HCT116 (cell line): ENCODE results near the gene GRK1. TPM values are rescaled to one million over a fixed set of nuclear protein-coding genes. Genes with fewer than 3 reads are reported as not detected.

Experiments
- ATAC-seq: fragments of 200-7000 bp; cut with Tn5 transposase; 2 replicates; pipeline ENCODE4 v1.9.1; 2020; ENCODE audit warnings: mild to moderate bottlenecking, moderate library complexity
- BruUV-seq: library from RNA; stranded (reverse); fragments of 400-500 nt; replicated peaks from 2 replicates; lab custom pipeline; 2021; lab: Mats Ljungman, UMichigan
- CTCF ChIA-PET: fragments of 300-600 bp; sonication (Branson Sonifier 250); formaldehyde crosslinking; loops from one replicate; lab custom pipeline; 2021; ENCODE audit warnings: antibody characterized with exemption; lab: Charles Lee
- POLR2A ChIA-PET: fragments of 300-600, 350-600 bp; sonication (Branson Sonifier 250); formaldehyde crosslinking; loops from one replicate; lab custom pipeline; 2021; ENCODE audit warnings: antibody characterized with exemption; lab: Charles Lee
- RAD21 ChIA-PET, 2 experiments: fragments of 300-600 bp; sonication (Branson Sonifier 250); formaldehyde crosslinking; loops; one replicate each; lab custom pipeline; 2023; ENCODE audit warnings: low total read pairs in 2 of 2; ENCODE audit not compliant: uncharacterized antibody in 2 of 2, unreplicated experiment in 2 of 2, low non-redundant PET in 1 of 2; lab: Charles Lee
- DNase-seq: peaks from one replicate; pipeline ENCODE4 v3.0.0-alpha.2; 2010; ENCODE audit warnings: low read depth, low spot score
- H2AFZ ChIP-seq: fragments of 200-600 bp; shearing (Covaris generic), sonication (generic); 2 replicates; pipeline ENCODE4 v1.6.1; 2017; ENCODE audit warnings: low read depth, mixed run types, mixed read lengths, antibody characterized with exemption, low read length; ENCODE audit not compliant: poor library complexity, severe bottlenecking
- H3K27ac ChIP-seq: 2 replicates; pipeline ENCODE4 v1.5.1; 2012; ENCODE audit warnings: low read depth, low read length
- H3K27me3 ChIP-seq: fragments of 200-600 bp; sonication (generic); 2 replicates; pipeline ENCODE4 v1.6.1; 2016; ENCODE audit warnings: mixed run types, low read length, mixed read lengths; ENCODE audit not compliant: insufficient read depth
- H3K36me3 ChIP-seq, 2 experiments: fragments of 200-500 bp in 1 of 2; fragments of 200-600 bp in 1 of 2; sonication (Bioruptor generic) in 1 of 2; sonication (generic) in 1 of 2; 2 replicates each; pipeline versions ENCODE4 v1.5.1 to v1.6.1; 2014 to 2016; ENCODE audit warnings: low read length in 2 of 2, inconsistent platforms in 1 of 2, mixed read lengths in 1 of 2, mixed run types in 1 of 2; ENCODE audit not compliant: insufficient read depth in 2 of 2, control insufficient read depth in 1 of 2
- H3K4me1 ChIP-seq, 2 experiments: fragments of 200-600 bp in 1 of 2; sonication (generic) in 1 of 2; 2 replicates each; pipeline versions ENCODE4 v1.5.1 to v1.6.1; 2012 to 2017; ENCODE audit warnings: low read length in 2 of 2, inconsistent platforms in 1 of 2, mild to moderate bottlenecking in 1 of 2, mixed read lengths in 1 of 2, mixed run types in 1 of 2, moderate library complexity in 1 of 2; ENCODE audit not compliant: insufficient read depth in 2 of 2, control insufficient read depth in 1 of 2
- H3K4me2 ChIP-seq: fragments of 200-600 bp; sonication (generic); 2 replicates; pipeline ENCODE4 v1.6.1; 2017; ENCODE audit warnings: mixed run types, low read length, mixed read lengths
- H3K4me3 ChIP-seq, 2 experiments: fragments of 200-600 bp in 1 of 2; sonication (generic) in 1 of 2; replicated peaks in 1 of 2; 2 replicates each; pipeline ENCODE4 v1.5.1; 2011 to 2016; ENCODE audit warnings: low read length in 2 of 2, control low read depth in 1 of 2, low read depth in 1 of 2, mild to moderate bottlenecking in 1 of 2, mixed read lengths in 1 of 2, mixed run types in 1 of 2
- H3K79me2 ChIP-seq: fragments of 200-600 bp; sonication (generic); 2 replicates; pipeline ENCODE4 v1.6.1; 2017; ENCODE audit warnings: mild to moderate bottlenecking, mixed run types, low read length, moderate library complexity, mixed read lengths; ENCODE audit not compliant: insufficient read depth
- H3K9ac ChIP-seq: fragments of 200-600 bp; sonication (generic); 2 replicates; pipeline ENCODE4 v1.6.1; 2016; ENCODE audit warnings: low read length, mixed read lengths
- H3K9me2 ChIP-seq: fragments of 200-600 bp; sonication (generic), shearing (Covaris generic); 2 replicates; pipeline ENCODE4 v1.6.1; 2017; ENCODE audit warnings: mixed run types, mild to moderate bottlenecking, moderate library complexity; ENCODE audit not compliant: insufficient read depth
- H3K9me3 ChIP-seq, 2 experiments: fragments of 200-500 bp in 1 of 2; fragments of 200-600 bp in 1 of 2; sonication (Bioruptor generic) in 1 of 2; sonication (generic) in 1 of 2; 2 replicates each; pipeline ENCODE4 v1.6.1; 2014 to 2017; ENCODE audit warnings: low read length in 2 of 2, mixed read lengths in 2 of 2, inconsistent platforms in 1 of 2, low read depth in 1 of 2, mild to moderate bottlenecking in 1 of 2, mixed run types in 1 of 2, moderate library complexity in 1 of 2; ENCODE audit not compliant: control insufficient read depth in 1 of 2, insufficient read depth in 1 of 2
- H4K20me1 ChIP-seq: fragments of 200-600 bp; sonication (generic), shearing (Covaris generic); 2 replicates; pipeline ENCODE4 v1.6.1; 2017; ENCODE audit warnings: mixed run types, mild to moderate bottlenecking, moderate library complexity; ENCODE audit not compliant: insufficient read depth
- CBX3 ChIP-seq: IDR thresholded peaks from 2 replicates; pipeline ENCODE4 v1.6.1; 2012; ENCODE audit warnings: low read depth
- ELF1 ChIP-seq: IDR thresholded peaks from 2 replicates; pipeline ENCODE4 v1.6.1; 2012; ENCODE audit warnings: low read depth, borderline replicate concordance
- EZH2 ChIP-seq: fragments of 200-600 bp; sonication (generic); IDR thresholded peaks from 2 replicates; pipeline ENCODE4 v1.6.1; 2017; ENCODE audit warnings: antibody characterized with exemption, mixed run types
- EZH2phosphoT487 ChIP-seq: fragments of 200-600 bp; IDR thresholded peaks from 2 replicates; pipeline ENCODE4 v1.6.1; 2018; ENCODE audit warnings: antibody characterized with exemption, borderline replicate concordance
- FOSL1 ChIP-seq: IDR thresholded peaks from 2 replicates; pipeline ENCODE4 v1.6.1; 2012; ENCODE audit warnings: low read depth
- JUND ChIP-seq: IDR thresholded peaks from 2 replicates; pipeline ENCODE4 v1.6.1; 2012
- MAX ChIP-seq: IDR thresholded peaks from 2 replicates; pipeline ENCODE4 v1.6.1; 2012
- POLR2AphosphoS5 ChIP-seq: IDR thresholded peaks from 2 replicates; pipeline ENCODE4 v1.6.1; 2011; ENCODE audit warnings: mild to moderate bottlenecking, low read depth, low read length, moderate library complexity
- RAD21 ChIP-seq: IDR thresholded peaks from 2 replicates; pipeline ENCODE4 v1.6.1; 2012; ENCODE audit warnings: low read depth, mild to moderate bottlenecking
- SIN3A ChIP-seq: IDR thresholded peaks from 2 replicates; pipeline ENCODE4 v1.6.1; 2012; ENCODE audit warnings: low read depth
- SP1 ChIP-seq: IDR thresholded peaks from 2 replicates; pipeline ENCODE4 v1.6.1; 2012; ENCODE audit warnings: low read depth
- ZBTB33 ChIP-seq: IDR thresholded peaks from 2 replicates; pipeline ENCODE4 v1.6.1; 2011; ENCODE audit warnings: mild to moderate bottlenecking, low read length, moderate library complexity; ENCODE audit not compliant: insufficient replicate concordance; ENCODE audit errors: extremely low read depth
- ZFX ChIP-seq: fragments of 450-650 bp; IDR thresholded peaks from 2 replicates; pipeline ENCODE4 v1.6.1; 2017
- intact Hi-C: fragments of 100-400 bp; cut with micrococcal nuclease; formaldehyde crosslinking; loops from 2 replicates; pipeline ENCODE4 v1.10.0; 2022
- total RNA-seq: library from RNA; stranded (reverse); gene quantifications from one replicate; pipeline ENCODE4 v1.2.1, GENCODE V29; 2021; ENCODE audit not compliant: unreplicated experiment
- TF ChIP-seq, protein P1 (sequence below): IDR thresholded peaks from 2 replicates; pipeline ENCODE4 v1.6.1; 2012; ENCODE audit warnings: low read depth

GRK1 gene
- total RNA-seq, 1 experiment from 2014 or later: not detected

DNA sequence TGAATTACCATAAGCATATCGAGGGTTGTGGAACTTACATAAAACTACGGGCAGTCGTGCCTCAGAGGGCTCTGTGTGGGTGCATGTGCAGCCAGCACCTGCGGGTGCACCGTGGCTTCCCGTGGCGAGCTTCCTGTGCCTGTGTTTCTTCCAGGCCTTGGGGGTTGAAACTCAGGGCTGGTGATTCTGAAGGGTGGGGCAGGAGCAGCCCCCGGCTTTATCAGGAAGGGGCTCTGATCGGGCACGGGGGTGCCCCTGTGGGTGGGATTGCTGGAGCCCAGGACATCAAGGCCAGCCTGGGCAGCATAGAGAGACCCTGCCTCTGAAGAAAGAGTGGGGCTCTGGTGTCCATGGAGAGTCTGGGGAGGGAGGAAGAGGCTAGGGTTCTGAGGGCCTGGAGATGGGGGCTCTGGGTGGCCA lies 20.1 kb upstream of the GRK1 start:
- ChIA-PET RAD21 (no interaction called here), CTCF (no interaction called here), POLR2A (no interaction called here)

DNA sequence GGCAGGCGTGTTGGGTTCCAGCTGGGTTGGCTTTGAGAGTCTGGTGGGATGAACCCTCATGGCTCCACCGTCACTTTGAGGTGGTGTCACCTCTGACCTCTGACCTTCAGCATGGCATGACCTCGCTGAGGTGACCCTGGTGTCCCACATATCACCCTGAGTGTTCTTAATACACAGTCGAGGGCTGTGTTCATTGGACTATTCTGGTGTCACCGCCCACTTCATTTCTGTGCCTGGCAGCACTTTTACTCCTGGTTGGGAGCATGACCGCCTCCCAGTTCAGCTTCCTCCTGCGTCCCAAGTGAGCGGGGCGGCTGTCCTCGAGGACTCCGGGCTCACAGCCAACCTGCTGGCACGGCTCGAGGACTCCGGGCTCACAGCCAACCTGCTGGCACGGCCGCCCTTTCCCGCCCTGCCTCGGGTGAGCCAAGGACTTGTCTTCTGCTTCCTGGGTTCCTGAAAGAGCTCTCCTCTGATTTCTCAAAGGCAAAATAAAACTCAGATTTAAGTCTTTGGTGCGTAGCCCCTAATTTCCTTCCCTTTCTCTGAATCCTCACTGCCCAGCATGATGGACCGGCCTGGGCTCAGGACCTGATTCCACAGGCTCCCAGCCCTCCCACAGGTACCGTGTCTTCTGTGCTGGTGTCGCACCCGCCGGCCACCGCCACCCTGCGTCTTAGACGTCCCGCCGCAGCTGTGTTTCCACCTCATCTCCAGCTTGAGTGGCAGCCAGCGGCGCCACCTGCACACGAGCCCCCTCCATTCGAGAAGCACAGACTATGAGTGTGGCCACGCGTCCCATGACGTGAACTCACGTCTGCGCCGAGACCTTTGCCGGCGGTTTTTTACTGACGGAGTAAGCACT lies 19.4 kb upstream of the GRK1 start:
- H3K9me2 ChIP-seq: no peaks in the 10 kb centered on the region
- no peaks in the 10 kb centered on the region for H4K20me1 ChIP-seq
- peak; percentile 71 for ATAC-seq
- no peak overlapping the region for H3K4me3 ChIP-seq
- no peaks in the 10 kb centered on the region for H3K9me3 ChIP-seq
- peaks cover 9 to 11% of the 10 kb centered on the region in 2 experiments; a peak in 3 of 4 replicates for H3K4me1 ChIP-seq
- TF ChIP-seq CBX3 (peak; percentile 77), ZBTB33 (no peak), EZH2phosphoT487 (no peak), JUND (no peak), SP1 (peak; percentile 43; the same call in 1 of the 2 replicates), SIN3A (no peak), EZH2 (no peak), MAX (peak; percentile 97), FOSL1 (no peak), ELF1 (no peak), ZFX (no peak), RAD21 (no peak; the same call in 1 of the 2 replicates)
- TF ChIP-seq, protein P1, sequence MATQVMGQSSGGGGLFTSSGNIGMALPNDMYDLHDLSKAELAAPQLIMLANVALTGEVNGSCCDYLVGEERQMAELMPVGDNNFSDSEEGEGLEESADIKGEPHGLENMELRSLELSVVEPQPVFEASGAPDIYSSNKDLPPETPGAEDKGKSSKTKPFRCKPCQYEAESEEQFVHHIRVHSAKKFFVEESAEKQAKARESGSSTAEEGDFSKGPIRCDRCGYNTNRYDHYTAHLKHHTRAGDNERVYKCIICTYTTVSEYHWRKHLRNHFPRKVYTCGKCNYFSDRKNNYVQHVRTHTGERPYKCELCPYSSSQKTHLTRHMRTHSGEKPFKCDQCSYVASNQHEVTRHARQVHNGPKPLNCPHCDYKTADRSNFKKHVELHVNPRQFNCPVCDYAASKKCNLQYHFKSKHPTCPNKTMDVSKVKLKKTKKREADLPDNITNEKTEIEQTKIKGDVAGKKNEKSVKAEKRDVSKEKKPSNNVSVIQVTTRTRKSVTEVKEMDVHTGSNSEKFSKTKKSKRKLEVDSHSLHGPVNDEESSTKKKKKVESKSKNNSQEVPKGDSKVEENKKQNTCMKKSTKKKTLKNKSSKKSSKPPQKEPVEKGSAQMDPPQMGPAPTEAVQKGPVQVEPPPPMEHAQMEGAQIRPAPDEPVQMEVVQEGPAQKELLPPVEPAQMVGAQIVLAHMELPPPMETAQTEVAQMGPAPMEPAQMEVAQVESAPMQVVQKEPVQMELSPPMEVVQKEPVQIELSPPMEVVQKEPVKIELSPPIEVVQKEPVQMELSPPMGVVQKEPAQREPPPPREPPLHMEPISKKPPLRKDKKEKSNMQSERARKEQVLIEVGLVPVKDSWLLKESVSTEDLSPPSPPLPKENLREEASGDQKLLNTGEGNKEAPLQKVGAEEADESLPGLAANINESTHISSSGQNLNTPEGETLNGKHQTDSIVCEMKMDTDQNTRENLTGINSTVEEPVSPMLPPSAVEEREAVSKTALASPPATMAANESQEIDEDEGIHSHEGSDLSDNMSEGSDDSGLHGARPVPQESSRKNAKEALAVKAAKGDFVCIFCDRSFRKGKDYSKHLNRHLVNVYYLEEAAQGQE: no peak
- ChIA-PET RAD21 (no interaction called here), POLR2A (no interaction called here), CTCF (no interaction called here)
- H3K9ac ChIP-seq: no peak overlapping the region
- H3K27ac ChIP-seq: peak overlapping the region; percentile 32; the same call in 1 of the 2 replicates
- peak overlapping the region; percentile 26 for H3K4me2 ChIP-seq
- intact Hi-C loops: no loop called here
- peak; percentile 19 for DNase-seq
- no TSS peak for BruUV-seq
- no peaks in the 10 kb centered on the region for H3K79me2 ChIP-seq
- no peak overlapping the region for H2AFZ ChIP-seq
- no peaks in the 10 kb centered on the region for H3K27me3 ChIP-seq
- H3K36me3 ChIP-seq: no peaks in the 10 kb centered on the region

More for the DNA sequence above, 20.1 kb upstream of the GRK1 start:
- H3K4me2 ChIP-seq: peak overlapping the region; percentile 26
- no peaks in the 10 kb centered on the region for H3K9me3 ChIP-seq
- no peaks in the 10 kb centered on the region for H3K9me2 ChIP-seq
- peaks cover 9 to 11% of the 10 kb centered on the region in 2 experiments; a peak in 3 of 4 replicates for H3K4me1 ChIP-seq
- H3K27ac ChIP-seq: peak overlapping the region; percentile 8; the same call in 1 of the 2 replicates
- no peak overlapping the region for H3K4me3 ChIP-seq
- H4K20me1 ChIP-seq: no peaks in the 10 kb centered on the region
- no peaks in the 10 kb centered on the region for H3K79me2 ChIP-seq
- H2AFZ ChIP-seq: no peak overlapping the region
- intact Hi-C loops: no loop called here
- no peaks in the 10 kb centered on the region for H3K27me3 ChIP-seq
- ATAC-seq: peak; percentile 45
- no TSS peak for BruUV-seq
- TF ChIP-seq ELF1: no peak
- 0 out of 2 replicates have a peak, but pooled peaks have one; percentile 2 for TF ChIP-seq POLR2AphosphoS5
- TF ChIP-seq, all 23 proteins: peak for 1
- Histone ChIP-seq H3K36me3 (no peaks in the 10 kb centered on the region; a peak in 1 of 4 replicates), H3K9ac (no peak overlapping the region)
- no peak for DNase-seq
